Activated CD8-positive, alpha-beta T cell treated with anti-CD3 and anti-CD28 coated beads, Interleukin-2, amount 10 ng/mL, durations not matched to agents 7 days and 5 days (primary cell): ENCODE measurements around the gene CDK2AP2. TPM values are rescaled to one million over a fixed set of nuclear protein-coding genes. Genes with fewer than 3 reads are reported as not detected.

Experiments used
- ATAC-seq: fragments of 150-1000 bp; cut with Tn5 transposase; one replicate; pipeline ENCODE4 v1.10.0; 2021; ENCODE audit warnings: moderate library complexity
- CTCF ChIA-PET: fragments of 350-600 bp; sonication (Branson Sonifier 250); formaldehyde crosslinking; loops from one replicate; lab custom pipeline; 2021; ENCODE audit warnings: antibody characterized with exemption; lab: Charles Lee
- POLR2A ChIA-PET: fragments of 350-600 bp; sonication (Branson Sonifier 250); formaldehyde crosslinking; loops from one replicate; lab custom pipeline; 2021; ENCODE audit warnings: antibody characterized with exemption; lab: Charles Lee
- DNase-seq: peaks from one replicate; pipeline ENCODE4 v3.0.0-alpha.2; 2020
- H3K27ac Mint-ChIP-seq: one replicate; pipeline ENCODE4 v1.8.0; 2021; ENCODE audit warnings: mild to moderate bottlenecking, mixed read lengths
- H3K27me3 Mint-ChIP-seq: one replicate; pipeline ENCODE4 v1.8.0; 2021; ENCODE audit warnings: low read depth, mixed read lengths
- H3K36me3 Mint-ChIP-seq: one replicate; pipeline ENCODE4 v1.8.0; 2021; ENCODE audit warnings: low read depth, mixed read lengths
- H3K4me1 Mint-ChIP-seq: one replicate; pipeline ENCODE4 v1.8.0; 2021; ENCODE audit warnings: low read depth, mixed read lengths
- H3K4me3 Mint-ChIP-seq: one replicate; pipeline ENCODE4 v1.8.0; 2021; ENCODE audit warnings: mild to moderate bottlenecking, mixed read lengths
- H3K9me3 Mint-ChIP-seq: one replicate; pipeline ENCODE4 v1.8.0; 2022; ENCODE audit warnings: mixed read lengths; ENCODE audit not compliant: insufficient read depth
- total RNA-seq, 2 experiments: library from RNA; stranded (reverse); gene quantifications; one replicate each; pipeline ENCODE4 v1.2.3, GENCODE V29; 2021

CDK2AP2 gene
- total RNA-seq, 2 experiments from 2014 or later, result 168 to 175 TPM

GRCh38 chr11:67539550-67539949, 31.6 kb upstream of the CDK2AP2 start:
- POLR2A ChIA-PET, result no interaction called here
- peaks cover 1% of the 10 kb centered on the region for H3K36me3 Mint-ChIP-seq
- no peak for DNase-seq
- no peak for ATAC-seq
- no peaks in the 10 kb centered on the region for H3K4me1 Mint-ChIP-seq
- H3K27ac Mint-ChIP-seq, result no peak overlapping the region
- no peak overlapping the region for H3K4me3 Mint-ChIP-seq
- CTCF ChIA-PET, result no interaction called here
- H3K27me3 Mint-ChIP-seq, result no peaks in the 10 kb centered on the region
- peaks cover 1% of the 10 kb centered on the region for H3K9me3 Mint-ChIP-seq

GRCh38 chr11:67538823-67539505, 31.0 kb upstream of the CDK2AP2 start:
- no peak for ATAC-seq
- Mint-ChIP-seq H3K4me1 (no peaks in the 10 kb centered on the region), H3K4me3 (no peak overlapping the region), H3K27ac (no peak overlapping the region), H3K36me3 (peaks cover 5% of the 10 kb centered on the region), H3K9me3 (peaks cover 3% of the 10 kb centered on the region), H3K27me3 (no peaks in the 10 kb centered on the region)
- ChIA-PET CTCF (no interaction called here), POLR2A (no interaction called here)
- DNase-seq, result no peak

GRCh38 chr11:67538306-67538705, 30.3 kb upstream of the CDK2AP2 start:
- POLR2A ChIA-PET, result no interaction called here
- Mint-ChIP-seq H3K27me3 (no peaks in the 10 kb centered on the region), H3K4me1 (no peaks in the 10 kb centered on the region), H3K27ac (no peak overlapping the region), H3K4me3 (no peak overlapping the region), H3K36me3 (peaks cover 5% of the 10 kb centered on the region), H3K9me3 (peaks cover 3% of the 10 kb centered on the region)
- CTCF ChIA-PET, result no interaction called here
- DNase-seq, result no peak
- ATAC-seq, result no peak

- Mint-ChIP-seq H3K27ac (no peak overlapping the region), H3K27me3 (no peaks in the 10 kb centered on the region), H3K4me3 (no peak overlapping the region), H3K9me3 (peaks cover 9% of the 10 kb centered on the region), H3K36me3 (peaks cover 5% of the 10 kb centered on the region), H3K4me1 (no peaks in the 10 kb centered on the region)
- POLR2A ChIA-PET, result interaction anchor here (1.1 kb wide), 1 partner anchor 43 kb away, joined by 3 read pairs; no protein-coding TSS in a partner anchor
- CTCF ChIA-PET, result no interaction called here
- ATAC-seq (no peak), DNase-seq (no peak)
Observed at GRCh38 chr11:67535561-67535960, 27.6 kb upstream of the CDK2AP2 start.

GRCh38 chr11:67534070-67534679, 26.2 kb upstream of the CDK2AP2 start:
- Mint-ChIP-seq H3K27ac (no peak overlapping the region), H3K27me3 (peaks cover 3% of the 10 kb centered on the region), H3K4me1 (no peaks in the 10 kb centered on the region), H3K36me3 (peaks cover 5% of the 10 kb centered on the region), H3K9me3 (peaks cover 9% of the 10 kb centered on the region), H3K4me3 (no peak overlapping the region)
- ATAC-seq (no peak), DNase-seq (no peak)
- ChIA-PET POLR2A (no interaction called here), CTCF (no interaction called here)

GRCh38 chr11:67532889-67533288, 24.9 kb upstream of the CDK2AP2 start:
- ATAC-seq, result no peak
- peaks cover 5% of the 10 kb centered on the region for H3K36me3 Mint-ChIP-seq
- POLR2A ChIA-PET, result no interaction called here

GRCh38 chr11:67530282-67530592, 22.3 kb upstream of the CDK2AP2 start:
- peaks cover 9% of the 10 kb centered on the region for H3K9me3 Mint-ChIP-seq
- CTCF ChIA-PET, result no interaction called here
- DNase-seq, result no peak
- peaks cover 12% of the 10 kb centered on the region for H3K27me3 Mint-ChIP-seq
- no peak for ATAC-seq
- H3K36me3 Mint-ChIP-seq, result peaks cover 5% of the 10 kb centered on the region
- H3K4me1 Mint-ChIP-seq, result no peaks in the 10 kb centered on the region
- H3K4me3 Mint-ChIP-seq, result no peak overlapping the region
- H3K27ac Mint-ChIP-seq, result no peak overlapping the region
- POLR2A ChIA-PET, result no interaction called here

More at GRCh38 chr11:67532889-67533288, 24.9 kb upstream of the CDK2AP2 start:
- no peaks in the 10 kb centered on the region for H3K4me1 Mint-ChIP-seq
- H3K27ac Mint-ChIP-seq, result no peak overlapping the region
- H3K27me3 Mint-ChIP-seq, result peaks cover 4% of the 10 kb centered on the region
- H3K4me3 Mint-ChIP-seq, result no peak overlapping the region
- peaks cover 9% of the 10 kb centered on the region for H3K9me3 Mint-ChIP-seq
- CTCF ChIA-PET, result no interaction called here
- DNase-seq, result no peak

- DNase-seq (no peak), ATAC-seq (no peak)
- Mint-ChIP-seq H3K4me1 (no peaks in the 10 kb centered on the region), H3K27ac (no peak overlapping the region), H3K4me3 (no peak overlapping the region), H3K27me3 (peaks cover 12% of the 10 kb centered on the region), H3K9me3 (peaks cover 6% of the 10 kb centered on the region), H3K36me3 (no peaks in the 10 kb centered on the region)
- CTCF ChIA-PET, result no interaction called here
- POLR2A ChIA-PET, result no interaction called here
Observed at GRCh38 chr11:67528376-67528775, 20.4 kb upstream of the CDK2AP2 start.

GRCh38 chr11:67525275-67525976, 17.5 kb upstream of the CDK2AP2 start:
- ATAC-seq (no peak), DNase-seq (no peak)
- ChIA-PET POLR2A (no interaction called here), CTCF (no interaction called here)
- Mint-ChIP-seq H3K4me3 (no peak overlapping the region), H3K36me3 (no peaks in the 10 kb centered on the region), H3K27me3 (peaks cover 12% of the 10 kb centered on the region), H3K9me3 (no peaks in the 10 kb centered on the region), H3K4me1 (no peaks in the 10 kb centered on the region), H3K27ac (no peak overlapping the region)

- POLR2A ChIA-PET, result no interaction called here
- Mint-ChIP-seq H3K9me3 (no peaks in the 10 kb centered on the region), H3K27me3 (peaks cover 12% of the 10 kb centered on the region), H3K27ac (no peak overlapping the region), H3K4me3 (no peak overlapping the region), H3K36me3 (no peaks in the 10 kb centered on the region), H3K4me1 (no peaks in the 10 kb centered on the region)
- CTCF ChIA-PET, result no interaction called here
- no peak for DNase-seq
- ATAC-seq, result no peak
Observed at GRCh38 chr11:67524480-67524808, 16.5 kb upstream of the CDK2AP2 start.

- Mint-ChIP-seq H3K4me1 (no peaks in the 10 kb centered on the region), H3K4me3 (no peak overlapping the region), H3K27me3 (peaks cover 8% of the 10 kb centered on the region), H3K36me3 (no peaks in the 10 kb centered on the region), H3K9me3 (no peaks in the 10 kb centered on the region), H3K27ac (no peak overlapping the region)
- ATAC-seq, result no peak
- ChIA-PET CTCF (no interaction called here), POLR2A (no interaction called here)
- no peak for DNase-seq
Observed at GRCh38 chr11:67523556-67524479, 15.9 kb upstream of the CDK2AP2 start.
